ENCODE measurements around the gene IGF2BP2. TPM values are rescaled to one million over a fixed set of nuclear protein-coding genes. Genes with fewer than 3 reads are reported as not detected.
"Not testable (repeated sequence)": the region's sequence is repeated elsewhere in the genome, so short reads cannot be mapped to it uniquely, and the experiment has no call there.

Gene IGF2BP2
- total and polyA plus RNA-seq, 7 donors = 1.1 to 5.6 (median 2.3) TPM

DNA sequence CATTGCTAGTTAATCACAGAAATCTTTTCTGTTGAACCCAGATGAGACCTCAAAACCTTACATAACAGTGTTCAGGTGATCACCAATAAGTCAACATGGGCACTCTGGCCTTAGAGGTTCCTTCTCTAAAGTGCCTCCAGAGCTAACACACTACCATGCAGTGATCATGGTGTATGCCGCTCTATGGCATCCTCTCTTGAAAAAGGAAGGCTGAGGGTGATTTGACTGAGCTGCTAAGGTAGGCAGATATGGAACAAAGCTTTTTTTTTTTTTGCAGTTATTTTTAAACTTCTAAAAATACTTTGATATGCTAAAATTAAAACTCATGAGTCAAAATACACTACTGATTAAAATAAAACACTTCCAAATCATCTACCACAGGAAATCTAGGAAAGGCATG, 46.0 kb downstream of the IGF2BP2 start:
- DNase-seq (no peak), ATAC-seq (no peak)
- WGBS, 3 donors = 97 to 100% (median 98%) methylated on average over 1 of the region's 1 CpG

DNA sequence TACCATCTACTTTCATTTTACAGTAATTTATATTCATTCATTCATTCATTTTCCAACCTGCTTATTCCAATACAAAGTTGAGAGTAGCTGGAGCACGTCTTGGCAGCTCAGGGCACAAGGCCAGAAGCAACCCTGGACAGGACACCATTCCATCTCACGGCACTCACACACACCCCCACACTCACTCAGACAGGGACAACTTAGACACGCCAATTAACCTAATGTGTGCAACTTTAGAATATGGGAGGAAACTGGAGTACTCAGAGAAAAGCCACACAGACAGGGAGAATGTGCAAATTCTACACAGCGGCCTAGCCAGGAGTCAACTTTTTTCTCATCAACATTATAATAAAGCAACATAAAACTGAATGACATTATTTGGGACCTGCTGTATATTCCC, 46.7 kb downstream of the IGF2BP2 start:
- H3K4me1 ChIP-seq = no peaks in the 10 kb centered on the region
- H3K27me3 ChIP-seq (ENCODE audit: insufficient read depth in 3 of 3, low read length in 2 of 3) = no peaks in the 10 kb centered on the region
- H3K4me3 ChIP-seq = no peak overlapping the region
- H3K27ac ChIP-seq = no peak overlapping the region
- H3K9me3 ChIP-seq = no peaks in the 10 kb centered on the region
- TF ChIP-seq, protein P1, sequence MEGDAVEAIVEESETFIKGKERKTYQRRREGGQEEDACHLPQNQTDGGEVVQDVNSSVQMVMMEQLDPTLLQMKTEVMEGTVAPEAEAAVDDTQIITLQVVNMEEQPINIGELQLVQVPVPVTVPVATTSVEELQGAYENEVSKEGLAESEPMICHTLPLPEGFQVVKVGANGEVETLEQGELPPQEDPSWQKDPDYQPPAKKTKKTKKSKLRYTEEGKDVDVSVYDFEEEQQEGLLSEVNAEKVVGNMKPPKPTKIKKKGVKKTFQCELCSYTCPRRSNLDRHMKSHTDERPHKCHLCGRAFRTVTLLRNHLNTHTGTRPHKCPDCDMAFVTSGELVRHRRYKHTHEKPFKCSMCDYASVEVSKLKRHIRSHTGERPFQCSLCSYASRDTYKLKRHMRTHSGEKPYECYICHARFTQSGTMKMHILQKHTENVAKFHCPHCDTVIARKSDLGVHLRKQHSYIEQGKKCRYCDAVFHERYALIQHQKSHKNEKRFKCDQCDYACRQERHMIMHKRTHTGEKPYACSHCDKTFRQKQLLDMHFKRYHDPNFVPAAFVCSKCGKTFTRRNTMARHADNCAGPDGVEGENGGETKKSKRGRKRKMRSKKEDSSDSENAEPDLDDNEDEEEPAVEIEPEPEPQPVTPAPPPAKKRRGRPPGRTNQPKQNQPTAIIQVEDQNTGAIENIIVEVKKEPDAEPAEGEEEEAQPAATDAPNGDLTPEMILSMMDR (IDR thresholded peaks at IDR 0.05) = no peak
- no peaks in the 10 kb centered on the region for H3K36me3 ChIP-seq (ENCODE audit: insufficient read depth in 1 of 2, low read depth in 1 of 2)
- intact Hi-C loops (cut with DNase I) = no loop called here
- ATAC-seq (no peak), DNase-seq (no peak)
- WGBS, 3 donors = 67 to 77% (median 68%) methylated on average over 4 of the region's 4 CpGs

More for the DNA sequence above, 46.0 kb downstream of the IGF2BP2 start:
- Histone ChIP-seq H3K36me3 (ENCODE audit: insufficient read depth in 1 of 2, low read depth in 1 of 2) (no peaks in the 10 kb centered on the region), H3K9me3 (no peaks in the 10 kb centered on the region), H3K4me3 (no peak overlapping the region), H3K4me1 (no peaks in the 10 kb centered on the region), H3K27ac (no peak overlapping the region), H3K27me3 (ENCODE audit: insufficient read depth in 3 of 3, low read length in 2 of 3) (no peaks in the 10 kb centered on the region)
- TF ChIP-seq, protein P1 (IDR thresholded peaks at IDR 0.05) = no peak
- intact Hi-C loops (cut with DNase I) = no loop called here

DNA sequence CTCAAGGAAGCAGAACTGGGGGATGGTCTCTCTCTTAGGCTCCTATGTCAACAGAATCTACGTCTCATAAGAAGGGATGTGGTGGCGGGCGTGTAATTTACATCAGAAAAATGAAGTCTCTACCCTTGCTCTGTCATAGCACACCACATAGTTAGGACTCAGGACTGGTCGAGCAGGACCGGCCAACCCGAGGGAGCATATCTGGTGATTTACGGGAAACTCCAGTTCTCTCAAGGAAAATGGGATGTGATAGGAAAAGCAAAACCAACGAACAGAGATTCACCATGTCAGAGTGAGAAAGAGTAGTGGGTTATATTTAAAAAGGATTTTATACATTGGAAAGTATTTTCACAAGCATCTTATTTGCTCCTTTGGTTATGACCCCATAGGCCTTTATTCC, 54.7 kb downstream of the IGF2BP2 start:
- H3K36me3 ChIP-seq (ENCODE audit: insufficient read depth in 1 of 2, low read depth in 1 of 2) = no peaks in the 10 kb centered on the region
- no peak for DNase-seq
- WGBS, 3 donors = 82 to 87% (median 85%) methylated on average over 8 of the region's 8 CpGs
- no peaks in the 10 kb centered on the region for H3K27me3 ChIP-seq (ENCODE audit: insufficient read depth in 3 of 3, low read length in 2 of 3)
- H3K9me3 ChIP-seq = no peaks in the 10 kb centered on the region
- no peak overlapping the region for H3K4me3 ChIP-seq
- intact Hi-C loops (cut with DNase I) = loop anchor here in 1 of 2 donors (5.0 kb wide), 1 partner anchor 38 kb away; no protein-coding TSS in a partner anchor
- no peak overlapping the region for H3K27ac ChIP-seq
- no peak for ATAC-seq
- H3K4me1 ChIP-seq = peaks cover under 1% of the 10 kb centered on the region
- TF ChIP-seq, protein P1 (IDR thresholded peaks at IDR 0.05) = no peak

DNA sequence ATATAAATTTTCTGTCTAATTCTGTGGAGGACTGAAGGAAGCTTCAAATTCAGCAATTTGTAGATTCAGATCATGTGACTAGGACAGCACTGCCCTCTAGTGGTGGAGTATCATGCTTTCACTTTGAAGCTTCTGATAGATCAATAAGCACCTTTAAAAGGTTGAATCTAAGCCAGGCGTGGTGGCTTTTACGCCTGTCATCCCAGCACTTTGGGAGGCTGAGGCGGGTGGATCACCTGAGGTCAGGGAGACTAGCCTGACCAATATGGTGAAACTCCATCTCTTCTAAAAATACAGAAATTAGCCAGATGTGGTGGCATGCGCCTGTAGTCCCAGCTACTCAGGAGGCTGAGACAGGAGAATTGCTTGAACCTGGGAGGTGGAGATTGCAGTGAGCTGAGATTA, 56.3 kb downstream of the IGF2BP2 start:
- TF ChIP-seq, protein P1 (IDR thresholded peaks at IDR 0.05) = peak; percentile 84
- not testable (repeated sequence) for H3K36me3 ChIP-seq (ENCODE audit: insufficient read depth in 1 of 2, low read depth in 1 of 2); H3K9me3 ChIP-seq; H3K27ac ChIP-seq; H3K27me3 ChIP-seq (ENCODE audit: insufficient read depth in 3 of 3, low read length in 2 of 3); DNase-seq; H3K4me3 ChIP-seq
- 71 to 77% (median 74%) methylated on average over 4 of the region's 4 CpGs for WGBS, 3 donors
- H3K4me1 ChIP-seq = peaks cover 16% of the 10 kb centered on the region
- intact Hi-C loops (cut with DNase I) = loop anchor here in 1 of 2 donors (2.0 to 5.0 kb wide), 3 partner anchors 36 to 106 kb away; no protein-coding TSS in a partner anchor
- peak in 3 of 4 donors; percentile 37 to 67 (median 54) for ATAC-seq
